Sciatic nerve (tissue), 2 donors: ENCODE results near the gene FARS2. TPM values are rescaled to one million over a fixed set of nuclear protein-coding genes. Genes with fewer than 3 reads are reported as not detected.

Experiments
- ATAC-seq: fragments of 200-7000 bp; cut with Tn5 transposase; one replicate; pipeline ENCODE4 v1.9.1; 2020; ENCODE audit warnings: mild to moderate bottlenecking, moderate library complexity
- DNase-seq: peaks from one replicate; pipeline ENCODE4 v3.0.0-alpha.2; 2020; ENCODE audit warnings: low spot score
- intact Hi-C: fragments of 100-400 bp; cut with DNase I; formaldehyde crosslinking; loops from one replicate; pipeline ENCODE4 v1.14.2; 2022
- total RNA-seq: library from RNA; stranded (reverse); fragmentation: NEBNext Ultra II Directional; extraction: Animal tissue kit (Norgen Biotek cat#: 25700); gene quantifications from one replicate; pipeline ENCODE4 v1.2.1, GENCODE V29; 2021
- donor health status: DM: no; HTN: no; CAD: no.
- donor health status: DM: no; HTN: no; CAD: no.

The FARS2 gene
- total RNA-seq, 1 donor from 2014 or later = 17.8 TPM

DNA sequence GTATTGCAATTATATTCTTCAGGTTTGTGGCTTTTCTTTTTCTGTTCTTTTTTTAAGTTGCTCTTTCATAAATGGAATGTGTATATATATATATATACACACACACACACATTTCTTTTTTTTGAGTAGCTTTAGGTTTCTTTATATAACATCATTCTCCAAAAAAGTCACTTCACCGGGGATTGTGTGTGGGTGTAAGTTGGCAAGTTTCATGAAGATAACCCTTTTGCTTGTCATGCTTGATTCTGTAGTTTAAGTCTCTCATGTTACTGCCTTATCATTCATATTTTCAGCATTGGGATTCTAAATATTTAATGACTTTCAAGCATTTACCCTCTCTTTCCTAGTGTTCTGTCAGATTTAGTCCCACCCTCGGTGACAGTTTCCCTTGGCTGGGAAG lies 181.0 kb downstream of the FARS2 start:
- intact Hi-C loops = no loop called here
- DNase-seq (no peak), ATAC-seq (no peak)

DNA sequence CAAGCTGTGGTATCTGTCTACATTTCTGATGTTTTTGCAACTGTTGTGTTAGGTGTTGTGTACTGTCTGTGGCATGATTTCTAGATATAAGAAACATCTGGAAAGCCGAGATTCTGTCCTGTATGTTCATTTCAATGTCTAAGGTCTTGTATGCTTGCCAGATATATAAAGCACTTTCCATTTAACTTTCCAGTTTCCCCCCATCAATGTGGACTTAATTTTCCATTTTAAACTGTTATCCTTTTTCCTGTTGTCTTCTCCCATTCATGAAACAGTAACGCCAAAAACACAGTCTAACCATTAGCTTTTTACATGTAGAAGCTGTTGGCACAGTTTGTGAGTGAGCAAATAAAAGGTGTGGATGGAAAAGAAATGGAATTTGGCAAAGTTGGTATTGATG lies 181.6 kb downstream of the FARS2 start:
- DNase-seq (no peak), ATAC-seq (no peak)
- intact Hi-C loops = no loop called here

DNA sequence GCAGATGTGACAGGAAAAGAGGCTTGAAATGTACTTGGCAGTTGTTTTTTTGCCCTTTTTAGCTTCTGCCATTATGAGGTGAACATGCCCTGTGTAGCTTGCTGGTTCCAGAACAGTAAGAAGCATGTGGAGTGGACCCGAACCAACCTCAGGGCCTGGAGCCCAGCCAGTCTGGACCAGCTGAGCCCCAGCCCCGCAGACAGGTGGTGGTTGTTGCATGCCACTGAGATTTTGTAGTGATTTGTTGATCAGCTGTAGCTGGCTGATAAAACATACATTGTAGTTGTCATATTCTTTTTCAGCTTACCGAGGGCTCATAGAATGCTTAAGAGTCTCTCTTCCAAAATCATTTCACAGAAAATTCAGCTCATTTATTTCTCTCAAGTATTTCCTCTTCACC lies 182.2 kb downstream of the FARS2 start:
- ATAC-seq = no peak
- intact Hi-C loops = no loop called here

DNA sequence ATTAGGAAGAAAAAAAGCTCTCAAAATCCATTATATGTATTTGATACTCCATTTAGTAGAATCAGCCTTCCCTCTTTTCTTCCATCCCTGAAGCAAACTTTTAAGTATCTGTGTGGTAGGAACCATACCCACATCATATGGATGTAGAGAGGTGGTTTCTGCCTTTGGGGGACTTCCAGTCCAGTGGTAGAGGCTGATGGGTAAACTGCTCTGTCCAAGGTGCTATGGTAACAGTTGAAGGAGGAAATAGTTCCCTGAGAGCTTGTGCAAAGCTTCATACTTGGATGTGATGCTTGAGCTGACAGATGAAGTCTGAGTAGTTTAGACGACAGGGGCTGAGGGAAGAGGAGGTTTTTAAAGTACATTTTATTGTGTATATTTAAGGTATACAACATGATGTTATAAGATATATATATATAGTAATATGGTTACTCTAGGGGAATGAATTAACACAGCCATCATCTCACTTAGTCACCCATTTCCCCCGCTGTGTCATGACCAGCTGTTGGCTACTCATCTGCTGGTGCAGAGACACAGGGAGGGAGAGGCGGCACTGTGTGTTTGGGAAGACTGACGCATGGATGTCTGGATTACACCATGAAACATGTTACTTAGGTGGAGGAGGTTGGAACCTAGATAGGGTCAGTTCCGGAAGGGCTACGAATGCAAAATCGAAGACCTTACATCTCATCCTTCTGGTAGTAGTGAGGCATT lies 185.2 kb downstream of the FARS2 start:
- DNase-seq (no peak), ATAC-seq (no peak)
- intact Hi-C loops = no loop called here

More for the DNA sequence above, 182.2 kb downstream of the FARS2 start:
- no peak for DNase-seq

DNA sequence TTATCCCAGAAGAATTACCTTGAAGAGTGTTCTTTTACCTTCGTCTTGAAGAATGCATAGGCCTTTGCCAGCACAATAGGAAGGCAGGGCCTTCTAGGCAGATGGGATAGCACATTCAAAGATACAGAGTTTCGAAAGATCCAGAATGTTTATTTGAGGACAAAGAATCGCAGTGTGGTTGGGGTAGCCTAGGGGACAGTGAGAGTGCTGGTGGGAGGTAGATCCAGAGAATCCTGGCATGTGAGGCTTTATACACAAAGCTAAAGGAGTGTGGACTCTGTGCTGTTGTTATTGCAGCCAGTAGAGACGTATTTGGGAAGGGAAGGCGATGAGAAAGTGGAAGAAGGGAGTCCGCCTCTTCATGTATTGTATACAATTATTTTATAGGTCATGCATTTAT lies 186.6 kb downstream of the FARS2 start:
- DNase-seq (no peak), ATAC-seq (no peak)
- intact Hi-C loops = no loop called here

DNA sequence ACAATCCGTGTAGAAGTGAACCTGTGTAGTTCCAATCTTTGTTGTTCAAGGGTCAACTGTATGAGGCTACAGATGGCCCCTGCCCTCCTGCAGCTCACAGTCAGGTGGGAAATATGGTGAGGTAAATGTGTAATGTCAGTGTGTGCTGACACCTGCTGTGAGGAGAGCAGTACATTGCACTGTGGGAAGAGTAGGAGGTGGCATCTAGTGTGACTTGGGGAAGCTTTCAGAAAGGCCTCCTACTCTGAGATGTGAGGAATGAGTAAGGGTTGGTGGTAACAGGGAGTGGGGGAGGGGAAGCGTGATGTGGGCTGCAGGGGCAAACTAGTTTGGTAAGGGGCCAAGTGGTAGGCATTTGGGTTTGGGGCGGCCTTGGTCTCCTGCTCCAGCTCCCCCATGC lies 188.8 kb downstream of the FARS2 start:
- no peak for ATAC-seq
- DNase-seq = no peak
- intact Hi-C loops = no loop called here

DNA sequence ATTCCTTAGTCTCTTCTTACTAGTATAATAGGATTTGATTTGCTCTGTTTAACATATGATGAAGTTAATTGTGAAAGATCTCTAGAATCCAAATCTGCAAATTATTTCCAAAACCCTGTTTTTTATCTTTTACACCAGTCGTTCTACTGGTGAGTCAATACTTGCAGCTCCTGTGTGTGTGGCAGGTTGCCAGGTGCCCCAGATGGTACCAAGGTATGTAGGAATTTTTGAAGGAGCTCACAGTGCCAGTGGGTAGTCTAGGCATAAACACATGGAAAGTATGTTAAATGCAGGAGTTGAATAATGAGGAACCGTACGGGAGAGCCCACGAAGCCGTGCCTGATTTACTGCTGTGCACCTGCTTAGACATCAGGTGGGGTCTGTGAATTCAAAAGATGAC lies 192.2 kb downstream of the FARS2 start:
- intact Hi-C loops = no loop called here
- no peak for DNase-seq
- no peak for ATAC-seq

DNA sequence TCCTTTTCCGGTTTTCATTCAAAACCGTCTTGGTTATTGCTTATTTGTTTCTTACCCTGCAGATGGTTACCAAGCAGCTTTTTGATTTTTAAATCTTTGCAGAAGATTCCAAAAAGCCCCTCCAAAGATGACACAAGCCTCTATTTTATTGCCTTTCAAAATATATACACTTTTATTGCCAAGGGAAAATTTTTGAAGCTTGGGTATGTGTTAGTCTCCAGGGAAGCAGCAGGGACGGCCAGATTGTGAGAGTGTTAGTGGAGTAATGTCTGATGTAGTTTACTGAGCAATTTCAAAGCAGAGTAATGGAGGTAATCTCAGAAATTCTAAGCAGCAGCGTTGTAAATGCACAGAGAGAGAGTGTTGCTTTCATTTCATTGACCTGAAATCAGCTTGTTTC lies 193.8 kb downstream of the FARS2 start:
- ATAC-seq (no peak), DNase-seq (no peak)
- intact Hi-C loops = no loop called here

DNA sequence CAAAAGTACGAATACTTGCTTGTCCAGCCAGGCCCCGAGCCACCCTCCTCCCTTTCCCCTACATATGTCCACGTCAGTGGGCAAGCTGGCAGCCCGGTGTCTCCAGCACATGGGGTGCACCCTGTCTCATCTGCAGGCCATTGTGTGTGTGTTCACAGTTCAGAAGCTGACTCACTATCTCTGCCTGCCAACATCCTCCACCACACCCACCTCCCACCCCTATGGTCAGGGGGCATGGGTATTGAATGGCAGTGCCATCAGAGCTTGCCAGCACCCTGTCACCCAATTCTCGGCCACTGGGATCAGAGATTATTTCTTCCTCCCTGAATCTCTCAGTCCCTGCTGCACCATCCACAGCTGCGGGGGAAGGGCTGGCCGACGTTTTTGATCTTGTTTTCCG lies 195.7 kb downstream of the FARS2 start:
- ATAC-seq = peak; percentile 71
- intact Hi-C loops = no loop called here
- DNase-seq = no peak

DNA sequence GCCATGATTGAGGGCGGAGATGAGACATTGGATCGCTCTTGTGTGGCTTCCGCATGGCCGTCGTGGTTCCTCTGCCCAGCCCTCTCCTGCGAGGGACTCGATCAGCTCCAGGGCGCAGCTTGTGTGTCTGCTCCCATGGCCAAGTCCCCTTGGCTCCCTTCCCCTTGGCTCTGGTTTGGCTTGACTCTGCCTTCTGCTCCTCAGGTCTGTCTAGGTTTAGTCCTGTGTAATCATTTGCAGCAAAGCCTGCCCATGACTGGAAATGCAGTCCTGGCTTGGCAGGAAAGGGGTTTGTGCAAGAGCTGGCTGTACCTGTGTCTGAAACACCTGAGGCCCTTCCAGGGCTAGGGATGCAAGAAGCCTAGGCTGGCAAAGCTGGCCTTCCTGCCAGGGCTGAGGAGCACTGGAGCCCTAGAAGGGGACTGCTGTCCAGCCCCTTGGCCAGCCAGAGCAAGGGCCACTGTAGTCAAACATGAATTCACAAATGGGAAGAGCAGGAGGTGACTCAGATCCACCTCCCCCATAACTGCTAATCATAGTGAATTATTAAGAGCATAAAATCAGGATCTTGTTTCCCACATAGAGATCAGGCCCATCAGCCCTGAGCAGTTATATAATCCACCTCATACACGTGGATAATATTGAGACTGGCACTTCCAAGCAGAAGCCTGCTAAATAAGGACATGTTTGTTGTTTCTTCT lies 196.8 kb downstream of the FARS2 start:
- intact Hi-C loops = no loop called here
- no peak for DNase-seq
- peak; percentile 62 for ATAC-seq

DNA sequence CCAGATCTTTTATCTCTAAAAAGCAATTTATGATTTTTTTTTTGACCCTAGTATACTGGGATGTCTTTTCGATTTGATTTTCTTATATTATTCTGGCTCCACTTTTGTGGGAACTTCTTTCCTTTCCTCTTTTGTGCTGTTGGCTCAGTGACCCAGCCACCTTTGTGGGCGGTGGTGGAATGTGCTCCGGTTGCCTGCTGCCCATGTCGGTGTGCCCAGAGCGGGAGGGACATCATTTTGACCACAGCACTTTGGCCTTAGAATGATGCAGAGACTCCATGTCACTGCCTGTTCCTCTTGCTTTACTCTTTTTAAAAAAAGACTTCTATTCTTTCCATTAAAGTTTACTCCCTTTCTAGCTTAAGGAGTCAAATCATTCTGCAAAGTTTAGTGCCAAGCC lies 198.0 kb downstream of the FARS2 start:
- ATAC-seq = no peak
- DNase-seq = no peak
- intact Hi-C loops = no loop called here

DNA sequence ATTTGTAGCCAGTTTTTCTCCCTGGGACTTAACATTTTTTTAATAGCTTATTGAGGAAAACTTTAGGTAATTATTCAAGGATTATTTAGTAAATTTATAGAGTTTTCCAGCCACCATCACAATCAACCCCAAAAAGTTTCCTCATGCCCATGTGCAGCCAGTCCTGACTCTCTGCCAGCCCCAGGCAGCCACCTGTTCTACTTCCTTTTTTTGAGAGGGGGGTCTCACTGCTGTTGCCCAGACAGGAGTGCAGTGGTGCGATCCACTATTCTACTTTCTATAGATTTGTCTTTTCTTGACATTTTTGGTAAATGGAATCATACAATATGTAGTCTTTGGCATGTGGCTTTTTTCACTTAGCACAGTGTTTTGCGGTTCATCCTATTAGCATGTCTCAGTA lies 200.1 kb downstream of the FARS2 start:
- intact Hi-C loops = no loop called here
- DNase-seq (no peak), ATAC-seq (no peak)

DNA sequence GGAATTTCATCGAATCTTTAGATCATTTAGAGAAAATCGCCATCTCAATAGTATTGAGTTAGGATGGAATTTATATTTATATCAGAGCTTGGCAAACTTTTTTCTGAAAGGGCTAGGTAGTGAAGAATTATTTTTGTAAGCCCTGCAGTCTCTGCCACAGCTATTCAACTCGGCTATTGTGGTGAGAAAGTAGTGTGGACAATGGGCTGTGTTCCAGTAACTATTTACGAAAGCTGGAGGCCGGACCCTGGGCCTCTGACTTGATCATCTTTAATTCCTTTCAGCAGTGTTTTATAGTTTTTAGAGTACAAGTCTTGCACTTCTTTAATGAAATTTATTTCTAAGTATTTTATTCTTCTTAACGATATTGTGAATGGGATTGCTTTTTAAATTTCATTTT lies 201.5 kb downstream of the FARS2 start:
- intact Hi-C loops = no loop called here
- ATAC-seq (no peak), DNase-seq (no peak)

DNA sequence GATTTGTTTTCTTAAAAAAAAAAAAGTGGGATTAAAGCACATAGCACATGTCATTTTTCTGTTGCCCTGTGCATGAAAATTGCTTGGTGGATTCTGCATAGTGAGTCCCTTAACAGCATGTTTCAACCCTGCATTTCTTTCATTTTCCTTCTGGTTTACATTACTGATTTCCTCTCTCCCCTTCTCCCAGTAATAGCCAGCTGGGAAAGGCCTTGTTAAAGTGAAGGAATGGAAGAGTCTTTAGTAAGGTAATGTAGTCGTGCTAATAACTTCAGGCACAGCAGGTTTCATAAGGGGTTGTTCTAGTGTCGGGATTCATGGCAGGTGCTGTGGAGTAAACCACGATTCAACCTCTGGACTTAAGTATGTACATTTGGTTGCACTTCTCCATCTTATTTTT lies 202.4 kb downstream of the FARS2 start:
- no peak for DNase-seq
- no peak for ATAC-seq
- intact Hi-C loops = no loop called here

DNA sequence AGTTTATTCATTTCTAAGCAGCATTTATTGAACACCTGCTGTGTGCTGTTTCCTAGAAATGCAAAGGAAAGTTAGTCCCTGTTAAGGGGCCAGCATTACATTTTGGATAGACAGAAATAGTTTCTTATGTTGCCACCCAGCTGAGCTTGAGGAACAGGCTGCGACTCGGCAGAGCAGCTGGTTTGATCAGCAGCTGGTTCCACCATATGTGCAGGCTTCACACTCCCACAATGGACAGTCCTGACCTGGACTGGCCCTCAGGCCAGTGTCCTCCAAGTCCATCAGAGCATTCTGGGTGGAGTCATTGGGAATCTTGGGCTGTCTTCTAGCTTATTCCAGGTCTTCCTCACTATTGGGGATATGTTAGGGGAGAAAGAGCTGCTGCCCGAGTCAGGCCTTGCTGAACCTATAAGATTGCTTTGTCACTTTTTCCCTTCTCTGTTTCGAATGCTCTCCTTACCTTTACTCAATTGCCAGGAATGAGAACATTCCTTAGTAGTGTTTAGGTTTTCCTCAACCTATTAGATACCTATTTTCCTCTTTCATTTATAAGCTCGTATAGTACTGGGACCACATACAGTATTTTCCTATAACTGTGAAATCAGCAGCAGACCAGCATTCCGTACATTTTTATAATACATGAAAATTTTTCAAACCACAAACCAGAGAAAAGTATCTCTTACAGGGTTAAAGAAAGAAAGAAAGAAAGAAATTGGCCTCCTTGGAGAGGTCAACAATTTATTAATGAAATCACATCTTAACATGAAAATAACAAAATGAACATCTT lies 203.0 kb downstream of the FARS2 start:
- DNase-seq (no peak), ATAC-seq (no peak)
- intact Hi-C loops = no loop called here

DNA sequence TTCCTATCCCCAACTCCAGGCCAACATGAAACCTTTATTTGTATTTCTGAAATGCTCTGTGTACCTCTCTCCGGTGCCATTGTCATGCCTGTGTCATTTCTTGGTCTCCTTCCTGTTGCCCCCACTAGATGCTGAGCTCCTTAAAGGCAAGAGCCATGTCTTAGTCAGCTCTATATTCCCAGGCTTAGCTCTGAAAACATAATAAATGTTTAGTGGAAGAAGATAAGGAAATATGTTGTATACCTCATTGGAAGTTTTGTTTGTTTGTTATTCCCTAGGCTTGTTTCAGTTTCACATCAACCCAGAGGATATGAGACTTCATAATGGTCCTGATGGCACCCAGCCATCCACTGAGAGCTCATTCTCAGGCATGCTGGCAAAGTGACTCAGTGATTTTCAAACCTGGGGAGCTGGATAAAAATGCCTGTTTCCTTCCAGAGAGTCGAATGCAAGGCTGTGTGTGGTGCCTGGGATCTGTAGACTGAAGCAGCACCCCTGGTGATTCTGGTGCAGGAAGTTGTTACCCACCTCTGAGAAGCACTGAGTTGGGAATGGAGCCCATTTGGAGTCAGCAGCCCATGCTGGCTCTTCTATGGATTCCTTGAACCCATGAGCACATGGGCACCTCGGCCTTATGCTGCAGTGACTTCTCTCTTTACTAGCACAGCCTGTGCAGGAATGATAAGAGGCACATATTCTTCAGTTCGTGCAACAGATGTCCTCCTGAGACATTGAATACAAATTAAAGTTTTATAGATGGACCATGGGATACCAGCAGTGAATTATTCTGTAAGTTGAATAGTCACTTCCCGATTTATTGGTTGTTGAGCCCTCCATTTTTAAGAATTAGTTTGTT lies 205.2 kb downstream of the FARS2 start:
- DNase-seq (no peak), ATAC-seq (no peak)
- intact Hi-C loops = no loop called here

DNA sequence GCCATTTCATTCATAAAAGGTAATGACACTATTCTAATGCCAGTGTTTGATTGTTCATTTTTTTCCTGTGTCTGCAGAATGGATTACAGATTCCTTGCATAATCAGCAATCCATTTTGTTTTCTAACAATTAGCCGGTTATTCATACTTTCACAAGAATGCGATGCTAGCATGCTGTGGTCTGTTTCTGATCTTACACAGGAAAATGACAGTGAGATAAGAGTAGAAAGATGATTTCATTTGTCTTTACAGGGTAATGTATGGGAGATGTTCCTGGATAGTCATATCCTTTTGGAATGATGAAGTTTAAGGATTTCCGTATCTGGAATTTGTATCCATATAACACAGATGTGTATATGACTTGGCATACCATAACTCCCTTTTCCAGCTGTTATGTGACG lies 207.3 kb downstream of the FARS2 start:
- no peak for DNase-seq
- ATAC-seq = no peak
- intact Hi-C loops = no loop called here

DNA sequence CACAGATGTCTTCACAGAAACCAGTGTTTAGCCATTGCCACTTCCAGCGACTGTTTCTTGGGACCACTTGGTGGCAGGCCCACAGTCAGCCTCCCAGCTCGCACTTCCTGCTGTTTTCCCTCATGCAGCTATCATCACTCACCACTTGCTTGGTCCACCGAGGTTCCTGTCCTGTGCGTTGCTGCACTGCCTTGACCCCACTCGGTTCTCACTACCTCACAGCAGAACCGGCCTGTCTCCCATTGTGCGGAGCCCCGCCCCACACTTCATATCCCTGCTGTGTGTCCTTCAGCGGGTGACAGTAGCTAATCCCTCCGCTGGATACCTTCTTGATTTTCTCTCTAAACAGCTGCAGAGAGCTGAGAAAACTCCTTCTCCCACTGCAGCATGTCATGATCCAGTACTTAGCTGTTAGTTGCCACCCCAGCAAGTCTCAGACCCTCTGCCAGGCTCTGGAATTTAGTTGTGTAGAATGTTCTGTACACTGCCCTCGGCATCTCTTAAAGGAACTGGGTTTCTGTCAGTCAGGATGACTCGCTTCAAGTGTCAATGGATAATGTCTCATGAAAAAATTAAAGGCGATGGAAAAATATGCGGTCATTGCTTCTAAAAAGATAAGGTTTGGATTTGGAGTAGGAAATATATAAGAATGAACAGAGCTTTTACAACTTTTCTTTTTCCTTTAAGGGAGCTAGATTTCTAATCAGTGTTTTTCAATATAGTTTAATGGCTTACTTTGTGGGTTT lies 208.0 kb downstream of the FARS2 start:
- ATAC-seq (no peak), DNase-seq (no peak)
- intact Hi-C loops = no loop called here

DNA sequence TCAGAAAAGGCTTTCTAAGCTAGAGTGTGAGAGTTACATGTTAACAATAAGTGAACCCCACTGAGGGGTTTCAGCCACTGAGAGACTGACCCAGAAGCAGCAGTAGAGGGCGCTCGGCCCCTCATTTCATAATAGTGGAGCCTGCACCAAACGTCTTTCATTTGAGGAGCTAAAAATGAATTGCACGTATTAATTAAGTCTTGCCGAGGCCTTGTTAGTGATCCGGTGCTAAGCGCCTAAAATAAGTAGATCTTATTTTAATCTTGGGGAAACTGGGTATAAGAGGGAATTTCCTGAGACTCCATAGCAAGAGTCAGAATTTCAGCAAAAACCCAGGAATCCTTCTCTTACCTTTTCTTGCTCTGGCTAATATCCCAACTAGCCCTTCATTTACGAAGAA lies 209.7 kb downstream of the FARS2 start:
- peak; percentile 73 for ATAC-seq
- peak; percentile 78 for DNase-seq
- intact Hi-C loops = no loop called here
